ENCODE measurements around the gene TCAP. TPM values are rescaled to one million over a fixed set of nuclear protein-coding genes. Genes with fewer than 3 reads are reported as not detected.

TCAP gene
- total and polyA plus RNA-seq, 10 of the 15 experiments (the other 5 are each of a cell fraction or from before 2014, with no cell fraction given), result 0.17 to 1.0 (median 0.36) TPM; not detected in 3

DNA sequence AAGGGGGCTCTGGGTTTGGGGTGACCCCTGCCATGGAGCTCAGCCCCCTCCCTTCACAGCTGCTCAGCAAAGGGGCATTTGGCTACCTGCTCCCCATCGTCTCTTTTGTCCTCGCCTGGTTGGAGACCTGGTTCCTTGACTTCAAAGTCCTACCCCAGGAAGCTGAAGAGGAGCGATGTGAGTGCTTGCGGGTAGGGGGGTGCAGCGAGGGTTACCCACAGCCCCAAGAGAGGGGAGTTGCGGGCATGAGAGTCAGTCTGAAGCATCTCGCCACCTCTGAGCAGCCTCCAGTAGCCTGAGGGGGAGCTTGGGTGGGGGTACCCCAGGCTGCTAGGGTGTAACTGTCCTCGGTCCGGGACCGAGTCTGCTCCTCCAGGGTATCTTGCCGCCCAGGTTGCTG lies 6.8 kb upstream of the TCAP start:
- no peaks in the 10 kb centered on the region for H3K27me3 ChIP-seq (replicated peaks in 1 of 2; ENCODE audit: control insufficient read depth in 2 of 2, insufficient read depth in 2 of 2, low read length in 1 of 2)
- ChIA-PET RAD21 (ENCODE audit: unreplicated experiment) (no interaction called here), SMC1A (ENCODE audit: uncharacterized antibody, unreplicated experiment) (no interaction called here), POLR2A (no interaction called here), CTCF (interaction anchor here (1.1 to 2.1 kb wide), 2 partner anchors 34 to 37 kb away, joined by 4 to 6 read pairs; no protein-coding TSS in a partner anchor)
- no peak overlapping the region for H3K27ac ChIP-seq (ENCODE audit: control insufficient read depth, insufficient read depth)
- no peak overlapping the region for H2AFZ ChIP-seq (ENCODE audit: control insufficient read depth, low read depth, low read length)
- peaks cover 6% of the 10 kb centered on the region; the same call in 1 of the 2 replicates for H3K4me1 ChIP-seq (ENCODE audit: control insufficient read depth, insufficient read depth, low read length)
- no peak overlapping the region for H3K9ac ChIP-seq (ENCODE audit: control insufficient read depth, insufficient read depth, low read length)
- no peaks in the 10 kb centered on the region for H3K9me3 ChIP-seq (replicated peaks; ENCODE audit: control insufficient read depth, insufficient read depth, low read length)
- intact Hi-C loops (cut with micrococcal nuclease; ENCODE audit: unreplicated experiment), result no loop called here
- H3K4me3 ChIP-seq, result no peak overlapping the region
- ATAC-seq (no peak), DNase-seq (ENCODE audit: low read depth, low spot score) (no peak), FAIRE-seq (no peak)
- H3K36me3 ChIP-seq (ENCODE audit: control insufficient read depth in 2 of 2, insufficient read depth in 2 of 2, low read length in 1 of 2), result peaks cover 16 to 28% of the 10 kb centered on the region in 2 experiments; a peak in 3 of 4 replicates
- no peaks in the 10 kb centered on the region; the same call in 1 of the 2 replicates for H3K79me2 ChIP-seq (ENCODE audit: control insufficient read depth, insufficient read depth, low read length)
- no peaks in the 10 kb centered on the region for H4K20me1 ChIP-seq (ENCODE audit: control insufficient read depth, insufficient read depth)
- BruUV-seq (replicated peaks), result no TSS peak
- 99% methylated on average over 11 of the region's 11 CpGs for WGBS (ENCODE audit: insufficient coverage, insufficient replicate concordance, low lambda C conversion rate, missing lambda C conversion rate)
- H3K4me2 ChIP-seq (ENCODE audit: control insufficient read depth, insufficient read depth), result no peak overlapping the region
- in situ Hi-C loops (cut with MboI), result no loop called here
- no peak for TF ChIP-seq POU2F2 (IDR thresholded peaks at IDR 0.05; ENCODE audit: borderline replicate concordance, low read depth, low read length)
- no peak for TF ChIP-seq ESRRA (IDR thresholded peaks at IDR 0.05; ENCODE audit: low read length)
- no peak for TF ChIP-seq EED (IDR thresholded peaks at IDR 0.05; ENCODE audit: low read depth)
- no peak for TF ChIP-seq NRF1 (conservative IDR thresholded peaks at IDR 0.05; ENCODE audit: low read depth, low read length)
- no peak for TF ChIP-seq RAD51 (IDR thresholded peaks at IDR 0.05)
- no peak for TF ChIP-seq GABPA (IDR thresholded peaks at IDR 0.05; ENCODE audit: low read depth)
- no peak for TF ChIP-seq BCL11A (IDR thresholded peaks at IDR 0.05; ENCODE audit: low read depth, low read length)
- TF ChIP-seq YBX1 (IDR thresholded peaks at IDR 0.05), result no peak
- no peak for TF ChIP-seq ZNF217 (IDR thresholded peaks at IDR 0.05)
- no peak for TF ChIP-seq JUNB (IDR thresholded peaks at IDR 0.05)
- no peak for TF ChIP-seq NKRF (conservative IDR thresholded peaks at IDR 0.05)
- TF ChIP-seq, protein P1, sequence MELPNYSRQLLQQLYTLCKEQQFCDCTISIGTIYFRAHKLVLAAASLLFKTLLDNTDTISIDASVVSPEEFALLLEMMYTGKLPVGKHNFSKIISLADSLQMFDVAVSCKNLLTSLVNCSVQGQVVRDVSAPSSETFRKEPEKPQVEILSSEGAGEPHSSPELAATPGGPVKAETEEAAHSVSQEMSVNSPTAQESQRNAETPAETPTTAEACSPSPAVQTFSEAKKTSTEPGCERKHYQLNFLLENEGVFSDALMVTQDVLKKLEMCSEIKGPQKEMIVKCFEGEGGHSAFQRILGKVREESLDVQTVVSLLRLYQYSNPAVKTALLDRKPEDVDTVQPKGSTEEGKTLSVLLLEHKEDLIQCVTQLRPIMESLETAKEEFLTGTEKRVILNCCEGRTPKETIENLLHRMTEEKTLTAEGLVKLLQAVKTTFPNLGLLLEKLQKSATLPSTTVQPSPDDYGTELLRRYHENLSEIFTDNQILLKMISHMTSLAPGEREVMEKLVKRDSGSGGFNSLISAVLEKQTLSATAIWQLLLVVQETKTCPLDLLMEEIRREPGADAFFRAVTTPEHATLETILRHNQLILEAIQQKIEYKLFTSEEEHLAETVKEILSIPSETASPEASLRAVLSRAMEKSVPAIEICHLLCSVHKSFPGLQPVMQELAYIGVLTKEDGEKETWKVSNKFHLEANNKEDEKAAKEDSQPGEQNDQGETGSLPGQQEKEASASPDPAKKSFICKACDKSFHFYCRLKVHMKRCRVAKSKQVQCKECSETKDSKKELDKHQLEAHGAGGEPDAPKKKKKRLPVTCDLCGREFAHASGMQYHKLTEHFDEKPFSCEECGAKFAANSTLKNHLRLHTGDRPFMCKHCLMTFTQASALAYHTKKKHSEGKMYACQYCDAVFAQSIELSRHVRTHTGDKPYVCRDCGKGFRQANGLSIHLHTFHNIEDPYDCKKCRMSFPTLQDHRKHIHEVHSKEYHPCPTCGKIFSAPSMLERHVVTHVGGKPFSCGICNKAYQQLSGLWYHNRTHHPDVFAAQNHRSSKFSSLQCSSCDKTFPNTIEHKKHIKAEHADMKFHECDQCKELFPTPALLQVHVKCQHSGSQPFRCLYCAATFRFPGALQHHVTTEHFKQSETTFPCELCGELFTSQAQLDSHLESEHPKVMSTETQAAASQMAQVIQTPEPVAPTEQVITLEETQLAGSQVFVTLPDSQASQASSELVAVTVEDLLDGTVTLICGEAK (IDR thresholded peaks at IDR 0.05; ENCODE audit: borderline replicate concordance), result no peak
- no peak for TF ChIP-seq HDGF (IDR thresholded peaks at IDR 0.05)
- no peak for TF ChIP-seq SREBF2 (IDR thresholded peaks at IDR 0.05; ENCODE audit: low read length)
- no peak for TF ChIP-seq SRF (IDR thresholded peaks at IDR 0.05; ENCODE audit: low read depth in 2 of 2, low read length in 2 of 2)
- TF ChIP-seq ZNF622 (IDR thresholded peaks at IDR 0.05), result no peak
- no peak for TF ChIP-seq SP1 (IDR thresholded peaks at IDR 0.05; ENCODE audit: low read depth, low read length)
- TF ChIP-seq MYB (IDR thresholded peaks at IDR 0.05; ENCODE audit: borderline replicate concordance, low read depth, low read length), result no peak
